ENCODE results near the gene PDCD4. TPM values are rescaled to one million over a fixed set of nuclear protein-coding genes. Genes with fewer than 3 reads are reported as not detected.

PDCD4 gene
- total and polyA plus RNA-seq, 2 donors (not counting 3 experiments of a cell fraction or from before 2014, with no cell fraction given), result 14.4 to 47.9 TPM

DNA sequence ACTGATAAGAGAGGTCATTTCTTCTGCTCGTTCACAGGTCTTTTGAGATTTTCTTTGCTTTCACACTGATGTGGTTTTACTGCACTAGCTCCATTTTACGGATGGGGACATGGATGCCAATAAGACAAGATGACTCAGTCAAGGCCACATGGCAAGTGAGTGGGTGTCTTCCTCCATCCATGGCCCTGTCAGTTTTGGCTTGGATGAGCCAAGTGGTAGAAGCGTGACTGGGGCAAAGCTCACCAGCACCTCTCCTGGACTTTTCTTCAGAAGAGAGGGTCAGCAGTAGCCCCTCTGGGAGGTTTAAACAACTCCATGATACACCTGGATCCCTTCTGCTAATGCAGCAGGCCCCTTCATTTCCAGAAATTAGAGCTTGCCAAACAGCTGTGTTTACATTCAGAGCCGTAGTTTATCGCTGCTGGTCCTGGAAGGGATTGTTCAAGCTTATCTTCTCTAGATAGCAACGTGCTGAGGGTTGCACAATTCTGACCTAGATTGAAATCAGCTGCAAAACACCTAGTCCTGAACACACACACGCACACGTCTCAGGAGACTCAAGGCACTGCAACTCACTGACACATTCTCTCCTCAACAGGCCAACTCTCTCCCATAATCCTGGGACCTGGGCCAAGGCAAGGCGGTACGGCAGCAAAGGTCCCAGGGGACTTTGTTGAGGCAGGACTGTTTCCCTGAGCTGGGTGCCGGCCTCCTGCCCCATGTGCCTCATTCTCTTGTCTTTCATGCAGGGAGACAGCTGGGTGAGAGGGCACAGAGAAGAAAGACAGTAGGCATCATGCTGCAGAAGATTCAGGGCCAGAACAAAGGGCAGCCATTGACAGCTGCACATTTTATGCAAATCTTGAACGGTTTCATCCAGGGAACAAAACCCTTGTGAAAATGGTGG lies 14.2 kb upstream of the PDCD4 start:
- POLR2A ChIA-PET, result no interaction called here
- Histone ChIP-seq H3K4me1 (ENCODE audit: control insufficient read depth, extremely low read depth, insufficient read depth, low read length) (no peaks in the 10 kb centered on the region), H3K79me2 (ENCODE audit: control insufficient read depth, insufficient read depth, low read length) (no peaks in the 10 kb centered on the region), H3K9ac (replicated peaks; ENCODE audit: extremely low read depth, insufficient read depth, low read length) (no peak overlapping the region), H3K27ac (ENCODE audit: insufficient read depth, low read depth, low read length) (no peak overlapping the region), H3K9me1 (replicated peaks; ENCODE audit: control insufficient read depth, extremely low read depth, insufficient read depth, low read length) (no peaks in the 10 kb centered on the region), H4K20me1 (replicated peaks; ENCODE audit: control insufficient read depth, extremely low read depth, insufficient read depth, low read length) (no peaks in the 10 kb centered on the region), H3K4me3 (replicated peaks in 1 of 3; ENCODE audit: insufficient read depth in 1 of 3, low read depth in 1 of 3, low read length in 3 of 3) (no peak overlapping the region), H3K9me3 (replicated peaks; ENCODE audit: control insufficient read depth, insufficient read depth, low read length) (no peaks in the 10 kb centered on the region), H2AFZ (ENCODE audit: low read depth, low read length) (no peak overlapping the region), H3K4me2 (ENCODE audit: insufficient read depth, low read length) (no peak overlapping the region), H3K27me3 (ENCODE audit: control insufficient read depth in 2 of 2, insufficient read depth in 2 of 2, low read length in 2 of 2) (peaks cover 0 to 5% of the 10 kb centered on the region in 2 experiments), H3K36me3 (ENCODE audit: control insufficient read depth in 2 of 2, extremely low read depth in 1 of 2, insufficient read depth in 2 of 2, low read length in 2 of 2) (no peaks in the 10 kb centered on the region)
- dilution Hi-C loops (cut with MboI; ENCODE audit: extremely low pct_ligation_motif_present, low sequenced_read_pairs), result no loop called here
- CTCF ChIA-PET, result interaction anchor here (0.7 to 1.0 kb wide), 4 partner anchors 12 to 547 kb away, joined by 3 read pairs; partner anchors contain the start of gene PDCD4
- DNase-seq (ENCODE audit: low read depth, low spot score), result peak; percentile 14
- intact Hi-C loops (cut with micrococcal nuclease), result no loop called here
- BruUV-seq (replicated peaks), result no TSS peak
- TF ChIP-seq, protein P1, sequence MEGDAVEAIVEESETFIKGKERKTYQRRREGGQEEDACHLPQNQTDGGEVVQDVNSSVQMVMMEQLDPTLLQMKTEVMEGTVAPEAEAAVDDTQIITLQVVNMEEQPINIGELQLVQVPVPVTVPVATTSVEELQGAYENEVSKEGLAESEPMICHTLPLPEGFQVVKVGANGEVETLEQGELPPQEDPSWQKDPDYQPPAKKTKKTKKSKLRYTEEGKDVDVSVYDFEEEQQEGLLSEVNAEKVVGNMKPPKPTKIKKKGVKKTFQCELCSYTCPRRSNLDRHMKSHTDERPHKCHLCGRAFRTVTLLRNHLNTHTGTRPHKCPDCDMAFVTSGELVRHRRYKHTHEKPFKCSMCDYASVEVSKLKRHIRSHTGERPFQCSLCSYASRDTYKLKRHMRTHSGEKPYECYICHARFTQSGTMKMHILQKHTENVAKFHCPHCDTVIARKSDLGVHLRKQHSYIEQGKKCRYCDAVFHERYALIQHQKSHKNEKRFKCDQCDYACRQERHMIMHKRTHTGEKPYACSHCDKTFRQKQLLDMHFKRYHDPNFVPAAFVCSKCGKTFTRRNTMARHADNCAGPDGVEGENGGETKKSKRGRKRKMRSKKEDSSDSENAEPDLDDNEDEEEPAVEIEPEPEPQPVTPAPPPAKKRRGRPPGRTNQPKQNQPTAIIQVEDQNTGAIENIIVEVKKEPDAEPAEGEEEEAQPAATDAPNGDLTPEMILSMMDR (IDR thresholded peaks at IDR 0.05; ENCODE audit: extremely low read depth in 1 of 2, insufficient read depth in 1 of 2, low read depth in 1 of 2, low read length in 2 of 2), result no peak
- TF ChIP-seq POLR2A (IDR thresholded peaks at IDR 0.05; ENCODE audit: low read depth, low read length), result no peak
- no peak for TF ChIP-seq MYC (IDR thresholded peaks at IDR 0.05; ENCODE audit: low read depth, low read length)
- no peak for TF ChIP-seq POLR2AphosphoS5 (IDR thresholded peaks at IDR 0.05; ENCODE audit: insufficient read depth, low read depth, low read length)
- TF ChIP-seq, protein P2, sequence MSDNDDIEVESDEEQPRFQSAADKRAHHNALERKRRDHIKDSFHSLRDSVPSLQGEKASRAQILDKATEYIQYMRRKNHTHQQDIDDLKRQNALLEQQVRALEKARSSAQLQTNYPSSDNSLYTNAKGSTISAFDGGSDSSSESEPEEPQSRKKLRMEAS (IDR thresholded peaks at IDR 0.05; ENCODE audit: insufficient read depth, insufficient read length), result no peak
- no peak for TF ChIP-seq EZH2 (IDR thresholded peaks at IDR 0.05; ENCODE audit: borderline replicate concordance, low read depth, low read length, severe bottlenecking)
- no peak for TF ChIP-seq FOS (IDR thresholded peaks at IDR 0.05; ENCODE audit: borderline replicate concordance, insufficient read depth, low read length)
- no peak for TF ChIP-seq GATA2 (IDR thresholded peaks at IDR 0.05; ENCODE audit: insufficient read depth, insufficient read length, low read depth, low read length)
- no peak for TF ChIP-seq JUN (IDR thresholded peaks at IDR 0.05; ENCODE audit: borderline replicate concordance, insufficient read depth, insufficient read length, low read depth)
- no peak for FAIRE-seq

All from endothelial cell of umbilical vein (primary cell).